ENCODE data around the gene PLCB1.

PLCB1 gene

GRCh38 chr20:8183526-8183925, 51.5 kb downstream of the PLCB1 start:
- no peaks in the 10 kb centered on the region for H3K9me3 ChIP-seq (ENCODE audit: control insufficient read depth, insufficient read depth, low read length)
- TF ChIP-seq EZH2phosphoT487 (IDR thresholded peaks at IDR 0.05; ENCODE audit: borderline replicate concordance, low read length) = no peak
- TF ChIP-seq, protein P1, sequence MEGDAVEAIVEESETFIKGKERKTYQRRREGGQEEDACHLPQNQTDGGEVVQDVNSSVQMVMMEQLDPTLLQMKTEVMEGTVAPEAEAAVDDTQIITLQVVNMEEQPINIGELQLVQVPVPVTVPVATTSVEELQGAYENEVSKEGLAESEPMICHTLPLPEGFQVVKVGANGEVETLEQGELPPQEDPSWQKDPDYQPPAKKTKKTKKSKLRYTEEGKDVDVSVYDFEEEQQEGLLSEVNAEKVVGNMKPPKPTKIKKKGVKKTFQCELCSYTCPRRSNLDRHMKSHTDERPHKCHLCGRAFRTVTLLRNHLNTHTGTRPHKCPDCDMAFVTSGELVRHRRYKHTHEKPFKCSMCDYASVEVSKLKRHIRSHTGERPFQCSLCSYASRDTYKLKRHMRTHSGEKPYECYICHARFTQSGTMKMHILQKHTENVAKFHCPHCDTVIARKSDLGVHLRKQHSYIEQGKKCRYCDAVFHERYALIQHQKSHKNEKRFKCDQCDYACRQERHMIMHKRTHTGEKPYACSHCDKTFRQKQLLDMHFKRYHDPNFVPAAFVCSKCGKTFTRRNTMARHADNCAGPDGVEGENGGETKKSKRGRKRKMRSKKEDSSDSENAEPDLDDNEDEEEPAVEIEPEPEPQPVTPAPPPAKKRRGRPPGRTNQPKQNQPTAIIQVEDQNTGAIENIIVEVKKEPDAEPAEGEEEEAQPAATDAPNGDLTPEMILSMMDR (IDR thresholded peaks at IDR 0.05; ENCODE audit: low read depth, low read length, poor library complexity, severe bottlenecking) = no peak
- H3K4me1 ChIP-seq (ENCODE audit: control insufficient read depth, low read length) = no peaks in the 10 kb centered on the region
- H3F3A ChIP-seq (ENCODE audit: control insufficient read depth, insufficient read depth) = no peaks in the 10 kb centered on the region
- H3K36me3 ChIP-seq (ENCODE audit: control insufficient read depth, low read length) = no peaks in the 10 kb centered on the region
- no peak overlapping the region for H3K4me2 ChIP-seq (ENCODE audit: low read length)
- H3K27me3 ChIP-seq (ENCODE audit: control insufficient read depth, low read length) = no peaks in the 10 kb centered on the region
- H3K4me3 ChIP-seq (ENCODE audit: low read length) = no peak overlapping the region
- no peaks in the 10 kb centered on the region for H4K20me1 ChIP-seq (ENCODE audit: control insufficient read depth, insufficient read depth, low read depth, low read length)
- H3K27ac ChIP-seq (ENCODE audit: low read depth, low read length) = no peak overlapping the region
- H3K79me2 ChIP-seq (ENCODE audit: control insufficient read depth, low read length) = no peaks in the 10 kb centered on the region
- H3K9me2 ChIP-seq (replicated peaks; ENCODE audit: control insufficient read depth, low read length) = no peaks in the 10 kb centered on the region

GRCh38 chr20:8187740-8188139, 55.7 kb downstream of the PLCB1 start:
- no peaks in the 10 kb centered on the region for H3K9me3 ChIP-seq (ENCODE audit: control insufficient read depth, insufficient read depth, low read length)
- H3K79me2 ChIP-seq (ENCODE audit: control insufficient read depth, low read length) = no peaks in the 10 kb centered on the region
- no peaks in the 10 kb centered on the region for H3F3A ChIP-seq (ENCODE audit: control insufficient read depth, insufficient read depth)
- H3K4me3 ChIP-seq (ENCODE audit: low read length) = no peak overlapping the region
- H3K4me2 ChIP-seq (ENCODE audit: low read length) = no peak overlapping the region
- TF ChIP-seq, protein P1 (IDR thresholded peaks at IDR 0.05; ENCODE audit: low read depth, low read length, poor library complexity, severe bottlenecking) = no peak
- TF ChIP-seq EZH2phosphoT487 (IDR thresholded peaks at IDR 0.05; ENCODE audit: borderline replicate concordance, low read length) = no peak
- no peaks in the 10 kb centered on the region for H3K36me3 ChIP-seq (ENCODE audit: control insufficient read depth, low read length)
- no peak overlapping the region for H3K27ac ChIP-seq (ENCODE audit: low read depth, low read length)
- H3K27me3 ChIP-seq (ENCODE audit: control insufficient read depth, low read length) = no peaks in the 10 kb centered on the region
- H4K20me1 ChIP-seq (ENCODE audit: control insufficient read depth, insufficient read depth, low read depth, low read length) = no peaks in the 10 kb centered on the region
- H3K9me2 ChIP-seq (replicated peaks; ENCODE audit: control insufficient read depth, low read length) = no peaks in the 10 kb centered on the region
- no peaks in the 10 kb centered on the region for H3K4me1 ChIP-seq (ENCODE audit: control insufficient read depth, low read length)

GRCh38 chr20:8190043-8190880, 58.2 kb downstream of the PLCB1 start:
- Histone ChIP-seq H3K9me2 (replicated peaks; ENCODE audit: control insufficient read depth, low read length) (no peaks in the 10 kb centered on the region), H3K27me3 (ENCODE audit: control insufficient read depth, low read length) (no peaks in the 10 kb centered on the region), H3F3A (ENCODE audit: control insufficient read depth, insufficient read depth) (no peaks in the 10 kb centered on the region), H3K27ac (ENCODE audit: low read depth, low read length) (no peak overlapping the region), H3K4me3 (ENCODE audit: low read length) (no peak overlapping the region), H3K4me1 (ENCODE audit: control insufficient read depth, low read length) (no peaks in the 10 kb centered on the region), H3K36me3 (ENCODE audit: control insufficient read depth, low read length) (no peaks in the 10 kb centered on the region), H4K20me1 (ENCODE audit: control insufficient read depth, insufficient read depth, low read depth, low read length) (no peaks in the 10 kb centered on the region), H3K4me2 (ENCODE audit: low read length) (no peak overlapping the region), H3K9me3 (ENCODE audit: control insufficient read depth, insufficient read depth, low read length) (no peaks in the 10 kb centered on the region), H3K79me2 (ENCODE audit: control insufficient read depth, low read length) (no peaks in the 10 kb centered on the region)
- TF ChIP-seq EZH2phosphoT487 (IDR thresholded peaks at IDR 0.05; ENCODE audit: borderline replicate concordance, low read length) = no peak
- TF ChIP-seq, protein P1 (IDR thresholded peaks at IDR 0.05; ENCODE audit: low read depth, low read length, poor library complexity, severe bottlenecking) = no peak
